PC-9 (cell line): Measurements from ENCODE around the gene MANBA. TPM values are rescaled to one million over a fixed set of nuclear protein-coding genes. Genes with fewer than 3 reads are reported as not detected.

Experiments used
- BruUV-seq: library from RNA; stranded (reverse); fragments of 400-500 nt; replicated peaks from 2 replicates; lab custom pipeline; 2021; lab: Mats Ljungman, UMichigan
- CTCF ChIA-PET: fragments of 300-600 bp; sonication (Branson Sonifier 250); formaldehyde crosslinking; loops from one replicate; lab custom pipeline; 2022; ENCODE audit warnings: antibody characterized with exemption; lab: Charles Lee
- POLR2A ChIA-PET: fragments of 300-600 bp; sonication (Branson Sonifier 250); formaldehyde crosslinking; loops from one replicate; lab custom pipeline; 2022; ENCODE audit warnings: antibody characterized with exemption; ENCODE audit not compliant: unreplicated experiment; lab: Charles Lee
- DNase-seq, 2 experiments: peaks; one replicate each; pipeline versions ENCODE4 v3.0.0 to v3.0.0-alpha.2; 2015 to 2022; ENCODE audit warnings: mixed read lengths in 1 of 2
- H2AFZ ChIP-seq: fragments of 200-600 bp; sonication (generic); 2 replicates; pipeline ENCODE4 v1.8.1; 2017; ENCODE audit warnings: antibody characterized with exemption
- H3F3A ChIP-seq: fragments of 200-600 bp; sonication (generic); 2 replicates; pipeline ENCODE4 v1.8.1; 2017; ENCODE audit warnings: antibody characterized with exemption, mild to moderate bottlenecking, low read depth; ENCODE audit not compliant: insufficient read depth
- H3K27ac ChIP-seq: fragments of 200-600 bp; sonication (generic); 2 replicates; pipeline ENCODE4 v1.6.1; 2016; ENCODE audit warnings: mixed run types
- H3K27me3 ChIP-seq: fragments of 200-600 bp; sonication (generic); 2 replicates; pipeline ENCODE4 v1.6.1; 2016; ENCODE audit warnings: low read depth, mixed run types; ENCODE audit not compliant: insufficient read depth
- H3K36me3 ChIP-seq: fragments of 200-600 bp; sonication (generic); 2 replicates; pipeline ENCODE4 v1.6.1; 2016; ENCODE audit warnings: low read depth, mixed run types
- H3K4me1 ChIP-seq: fragments of 200-600 bp; sonication (generic); replicated peaks from 2 replicates; pipeline ENCODE4 v1.6.1; 2016; ENCODE audit warnings: mixed run types; ENCODE audit not compliant: insufficient read depth
- H3K4me2 ChIP-seq: fragments of 200-600 bp; sonication (generic); 2 replicates; pipeline ENCODE4 v1.6.1; 2017; ENCODE audit warnings: mixed run types
- H3K4me3 ChIP-seq: fragments of 200-600 bp; sonication (generic); 2 replicates; pipeline ENCODE4 v1.6.1; 2016; ENCODE audit warnings: mixed run types
- H3K79me2 ChIP-seq: fragments of 200-600 bp; sonication (generic); 2 replicates; pipeline ENCODE4 v1.6.1; 2017; ENCODE audit warnings: low read depth, mixed run types
- H3K9me2 ChIP-seq: fragments of 200-600 bp; sonication (generic); 2 replicates; pipeline ENCODE4 v1.8.1; 2017; ENCODE audit warnings: mild to moderate bottlenecking; ENCODE audit not compliant: insufficient read depth
- H3K9me3 ChIP-seq: fragments of 200-600 bp; sonication (generic); 2 replicates; pipeline ENCODE4 v1.8.1; 2016; ENCODE audit warnings: low read depth; ENCODE audit not compliant: insufficient read depth
- H4K20me1 ChIP-seq: fragments of 200-600 bp; sonication (generic); 2 replicates; pipeline ENCODE4 v1.8.1; 2017; ENCODE audit not compliant: insufficient read depth
- CTCF ChIP-seq: fragments of 200-600 bp; sonication (generic); conservative IDR thresholded peaks from 2 replicates; pipeline ENCODE4 v1.6.1; 2017; ENCODE audit warnings: mixed run types, antibody characterized with exemption, mild to moderate bottlenecking, moderate library complexity
- EZH2 ChIP-seq: fragments of 200-600 bp; sonication (generic); IDR thresholded peaks from 2 replicates; pipeline ENCODE4 v1.8.0; 2017; ENCODE audit warnings: antibody characterized with exemption, low read depth
- intact Hi-C: fragments of 100-400 bp; cut with micrococcal nuclease; formaldehyde crosslinking; loops from one replicate; pipeline ENCODE4 v1.10.0; 2022; ENCODE audit not compliant: unreplicated experiment
- total RNA-seq: library from RNA; stranded (reverse); gene quantifications from 2 replicates; pipeline ENCODE4 v1.2.3, GENCODE V29; 2021

Gene MANBA
- total RNA-seq, 1 experiment from 2014 or later = 11.8 TPM

- Histone ChIP-seq H4K20me1 (no peaks in the 10 kb centered on the region), H3K27me3 (no peaks in the 10 kb centered on the region), H3K9me3 (no peaks in the 10 kb centered on the region), H3K4me1 (peaks cover 13% of the 10 kb centered on the region), H2AFZ (no peak overlapping the region), H3K79me2 (no peaks in the 10 kb centered on the region), H3F3A (no peaks in the 10 kb centered on the region), H3K36me3 (no peaks in the 10 kb centered on the region), H3K4me2 (0 out of 2 replicates have a peak overlapping the region, but pooled peaks have one; percentile 31), H3K4me3 (no peak overlapping the region), H3K9me2 (no peaks in the 10 kb centered on the region), H3K27ac (no peak overlapping the region)
- BruUV-seq = no TSS peak
- peak in 1 of 2 experiments; percentile 37 for DNase-seq
- ChIA-PET POLR2A (no interaction called here), CTCF (no interaction called here)
- no peak for TF ChIP-seq CTCF
- no peak for TF ChIP-seq EZH2
- intact Hi-C loops = no loop called here
Measured at GRCh38 chr4:102640669-102641068, 120.1 kb downstream of the MANBA start.

- H3K79me2 ChIP-seq = no peaks in the 10 kb centered on the region
- H3K9me2 ChIP-seq = no peaks in the 10 kb centered on the region
- H4K20me1 ChIP-seq = no peaks in the 10 kb centered on the region
- DNase-seq = no peak
- no peaks in the 10 kb centered on the region for H3K27me3 ChIP-seq
- no peak overlapping the region for H3K4me3 ChIP-seq
- H3K27ac ChIP-seq = no peak overlapping the region
- no peaks in the 10 kb centered on the region for H3K9me3 ChIP-seq
- no peaks in the 10 kb centered on the region for H3K36me3 ChIP-seq
- TF ChIP-seq EZH2 (no peak), CTCF (no peak)
- peaks cover 13% of the 10 kb centered on the region for H3K4me1 ChIP-seq
- intact Hi-C loops = no loop called here
- CTCF ChIA-PET = no interaction called here
- BruUV-seq = no TSS peak
- POLR2A ChIA-PET = no interaction called here
- H3F3A ChIP-seq = no peaks in the 10 kb centered on the region
- no peak overlapping the region for H3K4me2 ChIP-seq
- no peak overlapping the region for H2AFZ ChIP-seq
Measured at GRCh38 chr4:102639598-102639997, 121.2 kb downstream of the MANBA start.

- POLR2A ChIA-PET = no interaction called here
- intact Hi-C loops = no loop called here
- Histone ChIP-seq H3K9me2 (no peaks in the 10 kb centered on the region), H3K27ac (no peak overlapping the region), H3K27me3 (no peaks in the 10 kb centered on the region), H3K4me3 (no peak overlapping the region), H4K20me1 (no peaks in the 10 kb centered on the region), H3K4me1 (peaks cover 13% of the 10 kb centered on the region), H3K4me2 (no peak overlapping the region), H3K9me3 (no peaks in the 10 kb centered on the region), H2AFZ (no peak overlapping the region), H3K36me3 (no peaks in the 10 kb centered on the region), H3F3A (no peaks in the 10 kb centered on the region), H3K79me2 (no peaks in the 10 kb centered on the region)
- TF ChIP-seq CTCF (no peak), EZH2 (no peak)
- no TSS peak for BruUV-seq
- CTCF ChIA-PET = no interaction called here
- no peak for DNase-seq
Measured at GRCh38 chr4:102638621-102639020, 122.1 kb downstream of the MANBA start.
